K562 (cell line): ENCODE data around the gene TDRD3. TPM values are rescaled to one million over a fixed set of nuclear protein-coding genes. Genes with fewer than 3 reads are reported as not detected.

Experiments
- ATAC-seq: fragments of 200-7000 bp; cut with Tn5 transposase; 3 replicates; pipeline ENCODE4 v1.9.1; 2020; ENCODE audit warnings: moderate library complexity
- BruUV-seq: library from RNA; stranded (reverse); fragments of 400-500 nt; replicated peaks from 2 replicates; lab custom pipeline; 2021; lab: Mats Ljungman, UMichigan
- CTCF ChIA-PET: fragments of 300-600 bp; formaldehyde crosslinking; extraction: SDS; loops from one replicate; lab custom pipeline; 2021; ENCODE audit warnings: low intra/inter-chr PET ratio; lab: Yijun Ruan, JAX
- POLR2A ChIA-PET: fragments of 300-600, 350-650 bp; sonication (Branson Sonifier 250); formaldehyde crosslinking; extraction: SDS; loops from one replicate; lab custom pipeline; 2021; ENCODE audit warnings: antibody characterized with exemption, inconsistent platforms; lab: Yijun Ruan, JAX
- DNase-seq, 4 experiments: peaks; one replicate each; pipeline versions ENCODE4 v3.0.0 to v3.0.0-alpha.2; 2011 to 2018; ENCODE audit warnings: low spot score in 3 of 4, mixed read lengths in 3 of 4; ENCODE audit errors: extremely low read depth in 1 of 4
- FAIRE-seq: peaks from 2 replicates; lab custom pipeline; 2011; peaks lifted over from hg19 to GRCh38; lab: Jason Lieb, UNC
- H2AFZ ChIP-seq: 2 replicates; pipeline ENCODE4 v1.6.0; 2011; ENCODE audit warnings: low read depth, low read length, control low read depth, inconsistent platforms
- H3K27ac ChIP-seq: fragments of 200-600 bp; 3 replicates; pipeline ENCODE4 v1.8.0; 2011; ENCODE audit warnings: low read depth, mild to moderate bottlenecking, control low read depth, inconsistent platforms, low read length, moderate library complexity, mixed read lengths; ENCODE audit errors: extremely low read depth
- H3K27me3 ChIP-seq, 2 experiments: fragments of 300-600 bp in 1 of 2; 2 replicates in 1 of 2; 3 replicates in 1 of 2; pipeline versions ENCODE4 v1.6.0 to v1.8.0; 2011; ENCODE audit warnings: inconsistent platforms in 2 of 2, low read length in 2 of 2, mild to moderate bottlenecking in 1 of 2, mixed read lengths in 1 of 2, moderate library complexity in 1 of 2; ENCODE audit not compliant: control insufficient read depth in 2 of 2, insufficient read depth in 2 of 2
- H3K36me3 ChIP-seq: fragments of 300-600 bp; 3 replicates; pipeline ENCODE4 v1.8.0; 2011; ENCODE audit warnings: mild to moderate bottlenecking, low read length, inconsistent platforms; ENCODE audit not compliant: control insufficient read depth, insufficient read depth
- H3K4me1 ChIP-seq, 2 experiments: fragments of 200-600 bp in 1 of 2; replicated peaks in 1 of 2; 2 replicates in 1 of 2; 3 replicates in 1 of 2; pipeline versions ENCODE4 v1.5.1 to v1.8.0; 2011; ENCODE audit warnings: inconsistent platforms in 2 of 2, low read length in 2 of 2, mild to moderate bottlenecking in 1 of 2, mixed read lengths in 1 of 2, moderate library complexity in 1 of 2; ENCODE audit not compliant: control insufficient read depth in 2 of 2, insufficient read depth in 2 of 2
- H3K4me2 ChIP-seq: 2 replicates; pipeline ENCODE4 v1.6.1; 2011; ENCODE audit warnings: low read length, control low read depth, inconsistent platforms, mixed read lengths; ENCODE audit not compliant: insufficient read depth
- H3K4me3 ChIP-seq: fragments of 200-600 bp; sonication (generic), shearing (Covaris generic); 2 replicates; pipeline ENCODE4 v1.5.1; 2016; ENCODE audit warnings: control low read depth, inconsistent platforms
- H3K79me2 ChIP-seq: fragments of 200-600 bp; 3 replicates; pipeline ENCODE4 v1.8.0; 2011; ENCODE audit warnings: low read length, inconsistent platforms; ENCODE audit not compliant: control insufficient read depth, insufficient read depth
- H3K9ac ChIP-seq, 2 experiments: 2 replicates each; pipeline versions ENCODE4 v1.6.0 to v1.6.1; 2011; ENCODE audit warnings: low read depth in 2 of 2, low read length in 2 of 2, control low read depth in 1 of 2, inconsistent platforms in 1 of 2, mild to moderate bottlenecking in 1 of 2, mixed read lengths in 1 of 2; ENCODE audit not compliant: insufficient read depth in 1 of 2
- H3K9me1 ChIP-seq: one replicate; pipeline ENCODE4 v1.6.0; 2011; ENCODE audit warnings: inconsistent platforms, mild to moderate bottlenecking, low read length, moderate library complexity; ENCODE audit not compliant: control insufficient read depth, insufficient read depth
- H3K9me3 ChIP-seq: replicated peaks from 2 replicates; pipeline ENCODE4 v1.5.1; 2011; ENCODE audit warnings: low read depth, low read length, inconsistent platforms; ENCODE audit not compliant: control insufficient read depth, insufficient read depth
- H4K20me1 ChIP-seq: replicated peaks from 2 replicates; pipeline ENCODE4 v1.6.1; 2011; ENCODE audit warnings: low read length, inconsistent platforms, mixed read lengths; ENCODE audit not compliant: control insufficient read depth, insufficient read depth
- ARID1B ChIP-seq: fragments of 450-650 bp; IDR thresholded peaks from 2 replicates; pipeline ENCODE4 v1.6.1; 2016; ENCODE audit warnings: antibody characterized with exemption, mild to moderate bottlenecking, inconsistent platforms
- CREB1 ChIP-seq, 2 experiments: sonication (generic) in 1 of 2; formaldehyde crosslinking in 1 of 2; IDR thresholded peaks; 2 replicates each; pipeline versions ENCODE4 v1.6.1 to v1.8.0; 2012 to 2022; ENCODE audit warnings: inconsistent platforms in 1 of 2, mild to moderate bottlenecking in 1 of 2, missing genetic modification reagents in 1 of 2, moderate library complexity in 1 of 2
- FOXK2 ChIP-seq, 2 experiments: fragments of 450-650 bp; IDR thresholded peaks in 1 of 2; conservative IDR thresholded peaks in 1 of 2; 2 replicates each; pipeline ENCODE4 v1.6.1; 2016; ENCODE audit warnings: low read depth in 2 of 2, mild to moderate bottlenecking in 1 of 2
- HMG20B ChIP-seq: fragments of 250-450 bp; sonication (Bioruptor Pico); IDR thresholded peaks from 2 replicates; pipeline ENCODE4 v1.5.0; 2021; ENCODE audit warnings: mild to moderate bottlenecking
- MEF2D ChIP-seq: conservative IDR thresholded peaks from 2 replicates; pipeline ENCODE4 v1.6.1; 2016; ENCODE audit warnings: low read depth, missing genetic modification characterization, missing compliant biosample characterization
- NONO ChIP-seq, 2 experiments: fragments of 200-400 bp in 1 of 2; fragments of 450-650 bp in 1 of 2; formaldehyde crosslinking in 1 of 2; IDR thresholded peaks; 2 replicates each; pipeline ENCODE4 v1.6.1; 2017; ENCODE audit warnings: low read depth in 2 of 2, mild to moderate bottlenecking in 2 of 2, moderate library complexity in 2 of 2, low read length in 1 of 2
- NR2C2 ChIP-seq, 2 experiments: fragments of 200-800 bp in 1 of 2; sonication (Bioruptor generic) in 1 of 2; sonication (generic) in 1 of 2; formaldehyde crosslinking in 1 of 2; IDR thresholded peaks; 2 replicates each; pipeline versions ENCODE4 v1.6.1 to v1.8.0; 2016 to 2022; ENCODE audit warnings: mild to moderate bottlenecking in 1 of 2, missing compliant biosample characterization in 1 of 2, missing genetic modification characterization in 1 of 2, missing genetic modification reagents in 1 of 2
- PHF20 ChIP-seq: fragments of 450-650 bp; IDR thresholded peaks from 2 replicates; pipeline ENCODE4 v1.6.1; 2018; ENCODE audit not compliant: partially characterized antibody
- SMARCE1 ChIP-seq: fragments of 450-650 bp; IDR thresholded peaks from 2 replicates; pipeline ENCODE4 v1.7.1; 2016; ENCODE audit warnings: mild to moderate bottlenecking
- TAF15 ChIP-seq: fragments of 200-400 bp; formaldehyde crosslinking; IDR thresholded peaks from 2 replicates; pipeline ENCODE4 v1.6.1; 2017; ENCODE audit warnings: mild to moderate bottlenecking, low read depth, low read length, moderate library complexity
- TAL1 ChIP-seq: fragments of 450-650 bp; IDR thresholded peaks from 2 replicates; pipeline ENCODE4 v1.6.1; 2016; ENCODE audit warnings: mild to moderate bottlenecking
- ZNF444 ChIP-seq: fragments of 250-450 bp; sonication (Bioruptor Pico); IDR thresholded peaks from 2 replicates; pipeline ENCODE4 v1.4.0; 2020; ENCODE audit warnings: mild to moderate bottlenecking, moderate library complexity
- ZNF79 ChIP-seq: fragments of 250-450 bp; sonication (Bioruptor Pico); IDR thresholded peaks from 2 replicates; pipeline ENCODE4 v1.4.0; 2020; ENCODE audit warnings: low read depth, mild to moderate bottlenecking, moderate library complexity
- WGBS: fragments of 100-300 bp; shearing (Covaris generic); methylation state at CpG from one replicate; pipeline ENCODE4 v1.1.6; 2016; ENCODE audit warnings: low coverage, mixed read lengths; ENCODE audit not compliant: insufficient coverage; ENCODE audit errors: missing lambda C conversion rate; 5-methylcytosine and 5-hydroxymethylcytosine counted together
- in situ Hi-C: fragments of 300-500 bp; cut with MboI; formaldehyde crosslinking; loops from 4 replicates; pipeline ENCODE4 v1.15.0; 2018; ENCODE audit warnings: inconsistent platforms, mixed read lengths
- intact Hi-C: fragments of 100-400 bp; cut with micrococcal nuclease; formaldehyde crosslinking; loops from 2 replicates; pipeline ENCODE4 v1.14.2; 2022
- polyA plus RNA-seq, 8 experiments: library from polyadenylated mRNA; depleted of rRNA in 4 of 8; stranded (reverse) in 5 of 8; unstranded in 3 of 8; fragments of >200 nt; fragmentation: Nextera tagmentation in 2 of 8; fragmentation: Illumina TruSeq in 1 of 8; extraction: Ambion mirVana in 2 of 8; extraction: Trizol in 1 of 8; gene quantifications; 2 replicates each; pipeline versions ENCODE4 v1.2.1 to v1.2.3, GENCODE V29; 2011 to 2014; ENCODE audit warnings: inconsistent platforms in 1 of 8, missing spikeins in 1 of 8
- total RNA-seq, 7 experiments: library from RNA; depleted of rRNA in 6 of 7; stranded (reverse); fragments of >200 nt in 6 of 7; fragmentation: Illumina TruSeq in 2 of 7; extraction: Trizol in 2 of 7; gene quantifications; 2 replicates each; pipeline versions ENCODE4 v1.2.1 to v1.2.3, GENCODE V29; 2011 to 2021; ENCODE audit warnings: low replicate concordance in 1 of 7
- TF ChIP-seq, protein P1 (sequence below): fragments of 200-800 bp; sonication (Bioruptor generic); IDR thresholded peaks from 2 replicates; pipeline ENCODE4 v1.6.1; 2016; ENCODE audit warnings: missing genetic modification characterization, missing compliant biosample characterization
- TF ChIP-seq, protein P2 (sequence below): fragments of 250-450 bp; sonication (Bioruptor Pico); IDR thresholded peaks from 2 replicates; pipeline ENCODE4 v1.4.0; 2020; ENCODE audit warnings: mild to moderate bottlenecking, moderate library complexity

TDRD3 gene
- total and polyA plus RNA-seq, 9 of the 15 experiments (the other 6 are each of a cell fraction or from before 2014, with no cell fraction given), result 3.6 to 16.4 (median 9.5) TPM

DNA sequence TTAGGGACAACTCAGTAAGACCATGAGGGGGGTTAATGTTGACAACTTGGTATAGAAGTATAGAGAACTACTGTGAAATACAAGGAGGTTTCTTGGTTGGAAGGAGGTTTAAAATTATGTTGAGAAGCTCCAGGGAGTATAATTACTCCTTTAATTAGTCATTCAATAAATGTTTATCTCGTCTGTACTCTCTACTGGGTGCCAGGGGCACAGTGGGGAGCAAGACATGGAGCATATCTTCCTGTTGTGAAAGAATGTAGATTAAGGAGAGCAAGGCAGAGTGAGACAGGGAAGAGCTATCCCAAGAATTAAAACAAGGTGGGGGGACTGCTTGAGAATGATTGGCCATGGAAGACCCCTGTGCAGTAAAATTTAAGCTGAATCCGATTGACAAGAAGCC lies 33.7 kb upstream of the TDRD3 start:
- no TSS peak for BruUV-seq
- no peak overlapping the region for H3K27ac ChIP-seq
- WGBS, result 0% methylated on average over 2 of the region's 2 CpGs
- TF ChIP-seq NR2C2 (CRISPR knock-in tag; IDR thresholded peaks at IDR 0.05) (no peak), NR2C2 (tag; IDR thresholded peaks at IDR 0.05) (no peak), TAL1 (no peak), ZNF79 (CRISPR knock-in tag) (no peak), CREB1 (IDR thresholded peaks at IDR 0.05) (no peak), CREB1 (CRISPR knock-in tag; IDR thresholded peaks at IDR 0.05) (no peak), ZNF444 (CRISPR knock-in tag) (no peak), ARID1B (no peak), PHF20 (no peak), FOXK2 (conservative IDR thresholded peaks at IDR 0.05 in 1 of 2, IDR thresholded peaks at IDR 0.05 in 1 of 2; ENCODE audit: low read depth in 2 of 2) (no peak), HMG20B (CRISPR knock-in tag) (no peak), TAF15 (no peak), SMARCE1 (no peak), NONO (IDR thresholded peaks at IDR 0.05; ENCODE audit: low read depth in 2 of 2, low read length in 1 of 2) (no peak), MEF2D (tag) (no peak)
- TF ChIP-seq, protein P1, sequence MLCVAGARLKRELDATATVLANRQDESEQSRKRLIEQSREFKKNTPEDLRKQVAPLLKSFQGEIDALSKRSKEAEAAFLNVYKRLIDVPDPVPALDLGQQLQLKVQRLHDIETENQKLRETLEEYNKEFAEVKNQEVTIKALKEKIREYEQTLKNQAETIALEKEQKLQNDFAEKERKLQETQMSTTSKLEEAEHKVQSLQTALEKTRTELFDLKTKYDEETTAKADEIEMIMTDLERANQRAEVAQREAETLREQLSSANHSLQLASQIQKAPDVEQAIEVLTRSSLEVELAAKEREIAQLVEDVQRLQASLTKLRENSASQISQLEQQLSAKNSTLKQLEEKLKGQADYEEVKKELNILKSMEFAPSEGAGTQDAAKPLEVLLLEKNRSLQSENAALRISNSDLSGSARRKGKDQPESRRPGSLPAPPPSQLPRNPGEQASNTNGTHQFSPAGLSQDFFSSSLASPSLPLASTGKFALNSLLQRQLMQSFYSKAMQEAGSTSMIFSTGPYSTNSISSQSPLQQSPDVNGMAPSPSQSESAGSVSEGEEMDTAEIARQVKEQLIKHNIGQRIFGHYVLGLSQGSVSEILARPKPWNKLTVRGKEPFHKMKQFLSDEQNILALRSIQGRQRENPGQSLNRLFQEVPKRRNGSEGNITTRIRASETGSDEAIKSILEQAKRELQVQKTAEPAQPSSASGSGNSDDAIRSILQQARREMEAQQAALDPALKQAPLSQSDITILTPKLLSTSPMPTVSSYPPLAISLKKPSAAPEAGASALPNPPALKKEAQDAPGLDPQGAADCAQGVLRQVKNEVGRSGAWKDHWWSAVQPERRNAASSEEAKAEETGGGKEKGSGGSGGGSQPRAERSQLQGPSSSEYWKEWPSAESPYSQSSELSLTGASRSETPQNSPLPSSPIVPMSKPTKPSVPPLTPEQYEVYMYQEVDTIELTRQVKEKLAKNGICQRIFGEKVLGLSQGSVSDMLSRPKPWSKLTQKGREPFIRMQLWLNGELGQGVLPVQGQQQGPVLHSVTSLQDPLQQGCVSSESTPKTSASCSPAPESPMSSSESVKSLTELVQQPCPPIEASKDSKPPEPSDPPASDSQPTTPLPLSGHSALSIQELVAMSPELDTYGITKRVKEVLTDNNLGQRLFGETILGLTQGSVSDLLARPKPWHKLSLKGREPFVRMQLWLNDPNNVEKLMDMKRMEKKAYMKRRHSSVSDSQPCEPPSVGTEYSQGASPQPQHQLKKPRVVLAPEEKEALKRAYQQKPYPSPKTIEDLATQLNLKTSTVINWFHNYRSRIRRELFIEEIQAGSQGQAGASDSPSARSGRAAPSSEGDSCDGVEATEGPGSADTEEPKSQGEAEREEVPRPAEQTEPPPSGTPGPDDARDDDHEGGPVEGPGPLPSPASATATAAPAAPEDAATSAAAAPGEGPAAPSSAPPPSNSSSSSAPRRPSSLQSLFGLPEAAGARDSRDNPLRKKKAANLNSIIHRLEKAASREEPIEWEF (CRISPR knock-in tag), result no peak
- TF ChIP-seq, protein P2, sequence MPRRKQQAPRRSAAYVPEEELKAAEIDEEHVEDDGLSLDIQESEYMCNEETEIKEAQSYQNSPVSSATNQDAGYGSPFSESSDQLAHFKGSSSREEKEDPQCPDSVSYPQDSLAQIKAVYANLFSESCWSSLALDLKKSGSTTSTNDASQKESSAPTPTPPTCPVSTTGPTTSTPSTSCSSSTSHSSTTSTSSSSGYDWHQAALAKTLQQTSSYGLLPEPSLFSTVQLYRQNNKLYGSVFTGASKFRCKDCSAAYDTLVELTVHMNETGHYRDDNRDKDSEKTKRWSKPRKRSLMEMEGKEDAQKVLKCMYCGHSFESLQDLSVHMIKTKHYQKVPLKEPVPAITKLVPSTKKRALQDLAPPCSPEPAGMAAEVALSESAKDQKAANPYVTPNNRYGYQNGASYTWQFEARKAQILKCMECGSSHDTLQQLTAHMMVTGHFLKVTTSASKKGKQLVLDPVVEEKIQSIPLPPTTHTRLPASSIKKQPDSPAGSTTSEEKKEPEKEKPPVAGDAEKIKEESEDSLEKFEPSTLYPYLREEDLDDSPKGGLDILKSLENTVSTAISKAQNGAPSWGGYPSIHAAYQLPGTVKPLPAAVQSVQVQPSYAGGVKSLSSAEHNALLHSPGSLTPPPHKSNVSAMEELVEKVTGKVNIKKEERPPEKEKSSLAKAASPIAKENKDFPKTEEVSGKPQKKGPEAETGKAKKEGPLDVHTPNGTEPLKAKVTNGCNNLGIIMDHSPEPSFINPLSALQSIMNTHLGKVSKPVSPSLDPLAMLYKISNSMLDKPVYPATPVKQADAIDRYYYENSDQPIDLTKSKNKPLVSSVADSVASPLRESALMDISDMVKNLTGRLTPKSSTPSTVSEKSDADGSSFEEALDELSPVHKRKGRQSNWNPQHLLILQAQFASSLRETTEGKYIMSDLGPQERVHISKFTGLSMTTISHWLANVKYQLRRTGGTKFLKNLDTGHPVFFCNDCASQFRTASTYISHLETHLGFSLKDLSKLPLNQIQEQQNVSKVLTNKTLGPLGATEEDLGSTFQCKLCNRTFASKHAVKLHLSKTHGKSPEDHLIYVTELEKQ (CRISPR knock-in tag), result no peak

More for the DNA sequence above, 33.7 kb upstream of the TDRD3 start:
- CTCF ChIA-PET, result no interaction called here
- Histone ChIP-seq H3K9ac (no peak overlapping the region), H3K27me3 (no peaks in the 10 kb centered on the region), H3K9me3 (no peaks in the 10 kb centered on the region), H3K36me3 (no peaks in the 10 kb centered on the region), H3K79me2 (no peaks in the 10 kb centered on the region), H3K4me1 (no peaks in the 10 kb centered on the region), H3K4me2 (no peak overlapping the region), H4K20me1 (no peaks in the 10 kb centered on the region), H3K4me3 (no peak overlapping the region), H3K9me1 (no peaks in the 10 kb centered on the region), H2AFZ (no peak overlapping the region)
- DNase-seq (no peak), FAIRE-seq (no peak), ATAC-seq (no peak)
- in situ Hi-C loops (no loop called here), intact Hi-C loops (no loop called here)
- POLR2A ChIA-PET, result interaction anchor here (0.6 kb wide), 1 partner anchor 150 kb away, joined by 3 read pairs; no protein-coding TSS in a partner anchor
